GM12892 (cell line): ENCODE data around the gene PDZD2.

Experiments used
- POLR2A ChIP-seq: IDR thresholded peaks from 2 replicates; pipeline ENCODE4 v1.6.1; 2011; ENCODE audit warnings: low read depth, low read length, control low read depth
- POLR2AphosphoS5 ChIP-seq: IDR thresholded peaks from 2 replicates; pipeline ENCODE4 v1.6.1; 2011; ENCODE audit warnings: low read depth, low read length, control low read depth
- TAF1 ChIP-seq: IDR thresholded peaks from 2 replicates; pipeline ENCODE4 v1.6.1; 2011; ENCODE audit warnings: low read depth, mild to moderate bottlenecking, control low read depth, low read length, borderline replicate concordance

GRCh38 chr5:32150366-32150765, 511.4 kb downstream of the PDZD2 start:
- TF ChIP-seq POLR2AphosphoS5 (no peak), POLR2A (no peak), TAF1 (no peak)
